Measurements from ENCODE around the gene LOXHD1. TPM values are rescaled to one million over a fixed set of nuclear protein-coding genes. Genes with fewer than 3 reads are reported as not detected.

LOXHD1 gene
- total RNA-seq, 1 donor from 2014 or later: 3.4 TPM

DNA sequence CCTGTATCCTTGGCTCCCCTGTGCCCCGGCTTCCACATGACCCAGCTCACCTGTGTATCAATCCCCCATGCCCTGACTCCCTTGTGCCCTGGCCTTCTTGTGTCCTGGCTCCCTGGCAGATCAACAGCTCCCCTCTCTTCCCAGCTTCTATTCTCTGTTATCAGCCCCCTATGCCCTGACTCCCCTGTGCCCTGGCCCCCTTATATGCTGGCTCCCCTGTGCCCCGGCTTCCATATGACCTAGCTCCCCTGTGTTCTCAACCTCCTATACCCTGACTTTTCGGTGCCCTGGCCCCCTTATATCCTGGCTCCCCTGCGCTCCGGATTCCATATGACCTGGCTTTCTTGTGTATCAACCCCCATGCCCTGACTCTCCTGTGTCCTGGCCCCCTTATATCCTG, 209.2 kb downstream of the LOXHD1 start:
- no peak for DNase-seq

DNA sequence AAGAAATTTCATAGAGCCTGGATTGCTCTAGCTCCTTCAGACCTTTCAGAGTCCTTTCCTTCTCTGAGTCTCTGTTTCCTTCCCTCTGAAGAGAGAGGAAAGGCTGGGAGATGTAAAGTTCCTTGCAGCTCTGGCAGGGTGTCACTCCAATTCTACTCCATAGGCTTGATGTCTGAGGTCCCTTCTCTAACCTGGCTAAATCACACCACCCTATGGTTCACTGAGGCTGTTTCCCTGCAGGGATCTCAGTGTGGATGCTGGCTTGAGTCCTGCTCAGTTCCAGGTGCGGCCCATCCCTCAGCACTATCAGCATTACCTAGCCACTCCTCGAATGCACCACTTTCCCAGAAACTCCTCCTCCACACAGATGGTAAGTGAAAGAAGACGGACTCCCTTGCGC, 209.7 kb downstream of the LOXHD1 start:
- no peak for DNase-seq

GRCh38 chr18:46445522-46446313, 211.3 kb downstream of the LOXHD1 start:
- no peak for DNase-seq

GRCh38 chr18:46439037-46439436, 218.0 kb downstream of the LOXHD1 start:
- DNase-seq: no peak

- no peak for DNase-seq
Observed at GRCh38 chr18:46437061-46437460, 220.0 kb downstream of the LOXHD1 start.

- DNase-seq: no peak
Observed at GRCh38 chr18:46436621-46437020, 220.4 kb downstream of the LOXHD1 start.

- DNase-seq: no peak
Observed at GRCh38 chr18:46435031-46435430, 222.0 kb downstream of the LOXHD1 start.

DNA sequence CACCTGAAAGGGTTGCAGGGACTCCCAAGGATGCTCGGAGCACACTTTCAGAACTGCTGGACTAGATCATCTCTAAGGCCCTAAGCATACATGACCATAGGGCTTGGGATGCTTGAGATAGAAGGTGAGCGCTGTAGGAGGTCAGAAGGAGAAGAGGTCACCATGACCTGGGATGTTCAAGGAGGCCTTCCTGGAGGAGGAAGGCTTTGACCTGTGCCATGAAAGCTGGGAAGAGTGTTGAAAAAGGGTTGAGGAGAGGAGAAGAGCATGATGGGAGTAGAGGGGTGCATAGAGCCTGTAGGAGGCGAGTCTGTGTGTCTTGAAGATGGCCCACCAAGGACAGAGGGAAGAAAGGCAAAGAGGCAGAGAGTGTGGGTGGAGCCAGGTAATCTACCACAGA, 222.4 kb downstream of the LOXHD1 start:
- no peak for DNase-seq

DNA sequence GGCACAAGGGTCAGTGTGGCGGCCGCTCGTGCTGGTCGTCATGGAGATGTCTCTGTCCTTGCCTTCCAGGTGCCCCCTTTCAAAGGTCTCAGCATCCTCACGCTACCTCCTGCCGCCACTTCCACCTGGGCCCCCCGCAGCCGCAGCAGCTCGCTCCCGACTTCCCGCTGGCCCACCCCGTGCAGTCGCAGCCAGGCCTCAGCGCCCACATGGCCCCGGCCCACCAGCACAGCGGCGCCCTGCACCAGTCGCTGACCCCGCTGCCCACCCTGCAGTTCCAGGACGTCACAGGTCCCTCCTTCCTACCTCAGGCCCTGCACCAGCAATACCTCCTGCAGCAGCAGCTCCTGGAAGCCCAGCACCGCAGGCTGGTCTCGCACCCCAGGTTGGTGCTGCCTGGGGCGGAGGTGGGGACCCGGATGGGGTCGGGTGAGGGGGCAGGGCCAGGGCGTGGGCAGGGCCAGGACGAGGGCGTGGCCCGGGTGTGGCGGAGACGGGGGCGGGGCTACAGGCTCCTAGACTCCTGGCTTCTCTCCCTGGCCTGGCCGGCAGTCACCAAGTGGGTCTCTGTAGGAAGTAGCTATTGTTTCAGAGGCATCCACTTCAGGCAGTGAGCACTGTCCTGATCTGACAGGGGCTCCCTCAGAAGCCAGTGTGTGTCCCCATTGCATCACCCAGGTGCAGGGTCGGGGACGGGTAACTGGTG, 223.7 kb downstream of the LOXHD1 start:
- DNase-seq: no peak

- DNase-seq: no peak
Observed at GRCh38 chr18:46431522-46432171, 225.4 kb downstream of the LOXHD1 start.

- DNase-seq: no peak
Observed at GRCh38 chr18:46429649-46430224, 227.3 kb downstream of the LOXHD1 start.

- no peak for DNase-seq
Observed at GRCh38 chr18:46429130-46429529, 227.9 kb downstream of the LOXHD1 start.

DNA sequence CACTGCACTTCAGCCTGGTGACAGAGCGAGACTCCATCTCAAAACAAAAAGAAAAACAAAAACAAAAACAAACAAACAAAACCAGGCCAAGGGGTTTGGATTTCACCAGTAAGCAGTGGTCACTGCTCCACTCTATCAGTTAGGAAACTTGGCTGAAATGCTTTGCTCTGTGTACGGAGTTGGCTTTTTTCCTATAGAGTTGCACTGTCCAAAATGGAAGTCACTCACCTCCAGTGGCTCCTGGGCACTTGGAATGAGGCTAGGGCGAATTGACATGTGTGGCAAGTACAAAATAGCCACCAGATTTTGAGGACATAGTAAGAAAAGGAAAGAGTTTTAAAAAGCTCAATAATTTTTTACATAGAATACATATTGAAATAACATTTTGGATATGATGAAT, 228.7 kb downstream of the LOXHD1 start:
- DNase-seq: no peak

- DNase-seq: no peak
Observed at GRCh38 chr18:46427216-46427995, 229.6 kb downstream of the LOXHD1 start.

Other genes starting within 250 kb of the LOXHD1 start
- 9.0 TPM for gene ST8SIA5, start 99.8 kb upstream of the LOXHD1 start, total RNA-seq

Measured in tongue (tissue), 2 donors.